SH-SY5Y (cell line): ENCODE measurements around the gene IL1RAP.

Experiments
- GATA2 ChIP-seq: IDR thresholded peaks from 2 replicates; pipeline ENCODE4 v1.6.1; 2011; ENCODE audit warnings: mild to moderate bottlenecking, low read depth, low read length
- GATA3 ChIP-seq: IDR thresholded peaks from 2 replicates; pipeline ENCODE4 v1.6.1; 2011; ENCODE audit warnings: low read depth, mild to moderate bottlenecking, low read length, moderate library complexity

DNA sequence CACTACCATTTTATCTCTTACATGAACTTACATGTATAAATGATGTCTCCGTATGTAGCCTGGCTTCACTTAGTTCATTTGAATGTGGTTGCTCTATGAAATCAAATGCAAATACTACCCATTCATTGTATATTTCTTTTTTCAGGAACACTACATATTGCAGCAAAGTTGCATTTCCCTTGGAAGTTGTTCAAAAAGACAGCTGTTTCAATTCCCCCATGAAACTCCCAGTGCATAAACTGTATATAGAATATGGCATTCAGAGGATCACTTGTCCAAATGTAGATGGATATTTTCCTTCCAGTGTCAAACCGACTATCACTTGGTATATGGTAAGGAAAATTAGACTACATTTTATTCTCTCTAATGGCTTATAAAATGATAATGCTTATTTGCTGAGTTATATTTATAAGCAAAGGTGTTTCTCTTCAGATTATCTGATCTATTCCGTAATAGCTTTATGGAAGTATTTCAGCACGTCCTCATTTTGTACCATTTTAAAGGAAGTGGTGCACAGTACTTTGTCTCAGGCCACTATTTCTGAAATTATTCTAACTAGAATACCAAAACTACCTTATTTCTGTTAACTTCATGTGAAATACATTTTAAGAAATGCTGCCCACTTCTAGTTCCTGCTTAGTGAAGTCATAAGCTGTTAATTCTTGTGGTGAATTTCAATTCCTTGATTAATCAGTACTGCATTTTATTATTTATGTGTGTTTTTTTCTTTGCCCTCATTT lies 95.1 kb downstream of the IL1RAP start:
- TF ChIP-seq GATA3 (no peak), GATA2 (no peak)
